ENCODE measurements around the gene KAT7. TPM values are rescaled to one million over a fixed set of nuclear protein-coding genes. Genes with fewer than 3 reads are reported as not detected.
A peak's percentile ranks its signal among the peaks of the same experiment; 100 is the strongest.

Gene KAT7
- polyA plus RNA-seq, 1 donor, result 33.6 TPM

DNA sequence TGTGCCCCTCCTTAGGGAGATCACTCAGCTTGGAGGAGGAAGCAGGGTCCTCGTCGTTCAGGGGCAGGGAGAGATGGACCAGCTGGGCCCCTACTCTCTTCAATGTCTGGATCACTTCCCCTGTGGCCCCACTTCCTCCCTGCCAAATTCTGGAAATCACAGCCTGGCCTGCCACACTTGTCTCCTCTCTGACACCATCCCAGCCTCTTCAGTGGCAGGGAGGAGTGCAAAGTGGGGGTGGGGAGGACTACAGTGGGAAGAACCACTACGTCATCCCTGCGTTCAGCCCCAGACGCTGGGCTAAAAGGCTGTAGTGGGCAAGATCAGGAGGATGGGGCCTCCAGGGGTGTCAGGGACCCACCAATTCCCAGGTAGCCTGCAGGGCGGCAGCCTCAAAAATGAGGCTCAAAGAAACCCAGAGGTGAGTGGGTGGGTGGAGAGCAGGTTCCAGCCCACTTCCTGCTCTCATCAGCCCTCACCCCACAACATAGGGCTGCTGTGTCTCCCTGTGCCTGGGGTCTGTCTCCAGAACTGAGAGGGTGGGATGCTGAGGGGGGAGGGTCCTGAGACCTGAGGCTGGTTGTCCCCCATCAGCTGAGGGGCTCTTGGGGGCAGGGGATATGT lies 84.4 kb downstream of the KAT7 start:
- no peak for DNase-seq

DNA sequence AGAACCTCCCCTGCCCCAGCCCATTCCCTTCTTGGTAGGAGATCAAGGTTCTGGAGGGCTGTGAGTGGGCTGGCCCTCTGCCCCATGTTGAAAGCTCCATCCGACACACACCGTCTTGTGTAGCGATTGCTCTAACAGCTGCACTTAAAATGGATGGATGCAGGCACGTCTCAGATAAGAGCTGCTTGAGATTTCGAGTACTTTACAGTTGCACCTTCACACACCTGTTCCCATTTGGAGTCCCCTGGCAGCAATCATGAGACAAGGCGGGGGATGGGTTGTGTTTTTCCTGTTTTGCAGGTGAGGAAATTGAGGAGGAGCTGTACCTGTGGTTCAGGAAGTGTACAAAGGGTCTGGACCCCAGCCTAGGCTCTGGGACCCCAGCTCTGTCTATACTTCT lies 85.0 kb downstream of the KAT7 start:
- no peak for DNase-seq

DNA sequence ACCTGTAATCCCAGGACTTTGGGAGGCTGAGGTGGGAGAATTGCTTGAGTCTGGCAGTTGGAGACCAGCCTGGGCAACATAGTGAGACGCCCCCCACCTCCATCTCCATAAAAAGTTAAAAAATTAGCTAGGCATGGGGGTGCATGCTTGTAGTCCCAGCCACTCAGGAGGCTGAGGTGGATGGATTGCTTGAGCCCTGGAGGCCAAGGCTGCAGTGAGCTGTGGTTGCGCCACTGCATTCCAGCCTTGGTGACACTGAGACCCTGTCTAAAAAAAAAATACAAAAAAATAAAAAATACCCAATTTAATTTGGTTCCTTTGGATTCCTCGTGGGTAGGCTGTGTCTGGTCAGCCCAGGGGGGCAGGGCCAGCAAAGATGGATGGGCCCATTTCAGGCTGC lies 85.4 kb downstream of the KAT7 start:
- no peak for DNase-seq

DNA sequence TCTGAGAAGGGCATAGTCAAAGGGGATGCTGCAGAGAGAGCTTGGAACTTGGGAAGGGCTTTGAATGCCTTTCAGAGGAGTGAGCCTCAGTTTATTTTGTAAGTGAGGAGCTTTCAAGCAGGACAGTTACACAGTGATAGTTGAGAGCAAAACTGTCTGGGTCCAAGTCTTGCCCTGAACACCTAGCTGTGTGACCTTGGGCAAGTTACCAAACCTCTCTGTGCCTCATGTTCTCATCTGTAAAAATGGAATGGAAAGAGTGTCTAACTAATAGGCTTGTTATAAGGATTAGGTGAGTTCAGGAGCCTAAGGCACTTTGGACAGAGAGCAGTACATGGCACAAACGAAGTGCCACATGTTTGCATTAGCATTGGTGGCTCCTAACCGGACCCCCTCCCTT lies 86.4 kb downstream of the KAT7 start:
- DNase-seq, result no peak

- no peak for DNase-seq
Measured at GRCh38 chr17:49875685-49876084, 87.2 kb downstream of the KAT7 start.

GRCh38 chr17:49878931-49879904 lies 90.7 kb downstream of the KAT7 start:
- DNase-seq, result no peak

- DNase-seq, result peak; percentile 63
Measured at GRCh38 chr17:49880291-49881053, 92.0 kb downstream of the KAT7 start.

- no peak for DNase-seq
Measured at GRCh38 chr17:49881054-49881402, 92.5 kb downstream of the KAT7 start.

GRCh38 chr17:49882434-49882833 lies 94.0 kb downstream of the KAT7 start:
- DNase-seq, result no peak

Other genes with a start within 250 kb of the KAT7 start
- gene NXPH3, start 212.8 kb upstream of the KAT7 start, polyA plus RNA-seq (ENCODE audit: insufficient read length), result 1.5 TPM
- 53.1 TPM for gene SPOP, start 110.6 kb upstream of the KAT7 start, polyA plus RNA-seq (ENCODE audit: insufficient read length)
- 51.2 TPM for gene SLC35B1, start 80.7 kb upstream of the KAT7 start, polyA plus RNA-seq (ENCODE audit: insufficient read length)
- gene FAM117A, start 24.6 kb upstream of the KAT7 start, polyA plus RNA-seq (ENCODE audit: insufficient read length), result 21.0 TPM
- 1.6 TPM for gene TAC4, start 59.4 kb downstream of the KAT7 start, polyA plus RNA-seq (ENCODE audit: insufficient read length)
- 0.41 TPM for gene DLX4, start 180.5 kb downstream of the KAT7 start, polyA plus RNA-seq (ENCODE audit: insufficient read length)
- 0.31 TPM for gene DLX3, start 206.5 kb downstream of the KAT7 start, polyA plus RNA-seq (ENCODE audit: insufficient read length)

Data from hindlimb muscle (tissue), 1 donor.